ACC112 (cell line): ENCODE measurements around the gene LCN12.

Source experiments
- H2AFZ ChIP-seq: fragments of 200-600 bp; sonication (generic); one replicate; pipeline ENCODE4 v1.6.0; 2017; ENCODE audit warnings: antibody characterized with exemption, low read length; ENCODE audit not compliant: unreplicated experiment
- H3K27ac ChIP-seq: fragments of 200-600 bp; sonication (generic); 2 replicates; pipeline ENCODE4 v1.5.1; 2014; ENCODE audit warnings: low read depth, mild to moderate bottlenecking, antibody characterized with exemption, low read length, moderate library complexity
- H3K27me3 ChIP-seq: fragments of 200-600 bp; sonication (generic); 2 replicates; pipeline ENCODE4 v1.6.1; 2014; ENCODE audit warnings: mild to moderate bottlenecking, antibody characterized with exemption, low read length, moderate library complexity, mixed read lengths; ENCODE audit not compliant: insufficient read depth
- H3K36me3 ChIP-seq: fragments of 200-600 bp; sonication (generic); 2 replicates; pipeline ENCODE4 v1.6.1; 2016; ENCODE audit warnings: mild to moderate bottlenecking, antibody characterized with exemption, low read length, moderate library complexity, mixed read lengths; ENCODE audit not compliant: insufficient read depth
- H3K4me1 ChIP-seq: fragments of 200-600 bp; sonication (generic); one replicate; pipeline ENCODE4 v1.6.1; 2016; ENCODE audit warnings: low read length, mixed read lengths; ENCODE audit not compliant: insufficient read depth, unreplicated experiment, control insufficient read depth
- H3K4me3 ChIP-seq: fragments of 200-600 bp; sonication (generic); 2 replicates; pipeline ENCODE4 v1.5.1; 2014; ENCODE audit warnings: mild to moderate bottlenecking, low read depth, low read length
- H3K79me2 ChIP-seq: fragments of 200-600 bp; sonication (generic); one replicate; pipeline ENCODE4 v1.6.0; 2016; ENCODE audit warnings: low read length; ENCODE audit not compliant: control insufficient read depth, unreplicated experiment, insufficient read depth

The LCN12 gene

DNA sequence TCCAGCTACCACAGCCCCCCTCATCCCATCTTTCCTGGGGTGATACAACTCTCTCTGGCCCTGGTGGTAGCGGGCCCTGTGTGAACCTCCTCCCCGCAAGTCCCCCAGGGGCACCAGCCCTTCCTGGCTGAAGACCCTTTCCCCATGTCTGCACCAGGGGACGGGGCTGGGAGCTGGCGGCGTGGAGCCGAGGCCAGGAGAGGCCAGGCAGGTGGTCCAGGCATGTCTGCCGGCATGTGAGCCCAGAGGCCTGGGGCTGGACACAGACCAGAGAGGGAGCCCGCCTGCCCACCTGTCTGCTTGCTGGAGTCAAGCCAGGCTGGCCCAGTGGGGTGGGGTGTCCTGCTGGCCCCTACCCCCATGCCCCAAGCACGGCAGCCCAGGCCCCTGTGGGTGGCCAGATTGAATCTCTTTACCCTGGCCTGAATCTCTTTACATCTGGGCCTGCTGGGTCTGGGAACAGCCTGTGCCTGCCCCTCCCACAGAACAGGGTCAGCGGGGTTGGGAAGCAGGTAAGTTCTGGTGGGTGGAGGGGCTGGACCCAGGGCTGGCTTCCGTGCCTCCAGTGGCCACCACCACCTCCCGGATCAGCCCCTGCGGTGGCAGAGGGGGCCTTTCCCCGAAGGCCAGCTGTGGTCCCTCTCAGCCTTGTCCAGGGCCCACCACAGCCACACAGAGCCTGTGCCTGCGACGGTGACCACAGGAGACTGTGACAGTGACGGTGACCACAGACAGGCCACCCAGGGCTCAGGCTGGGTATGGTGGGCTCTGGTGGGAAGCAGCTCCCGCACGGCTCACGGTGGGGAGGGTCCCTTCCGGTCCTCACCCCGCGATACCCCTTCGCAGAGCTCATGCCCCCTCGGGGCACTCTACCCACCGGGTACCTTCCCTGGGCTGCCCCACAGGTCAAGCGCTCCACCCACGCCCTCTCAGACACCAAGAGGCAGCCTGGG lies 7.1 kb downstream of the LCN12 start:
- Histone ChIP-seq H3K4me3 (no peak overlapping the region), H3K4me1 (no peaks in the 10 kb centered on the region), H2AFZ (no peak overlapping the region), H3K27ac (no peak overlapping the region), H3K27me3 (no peaks in the 10 kb centered on the region), H3K36me3 (no peaks in the 10 kb centered on the region), H3K79me2 (no peaks in the 10 kb centered on the region)

GRCh38 chr9:136960212-136960937 lies 8.3 kb downstream of the LCN12 start:
- no peak overlapping the region for H2AFZ ChIP-seq
- no peaks in the 10 kb centered on the region for H3K36me3 ChIP-seq
- H3K4me3 ChIP-seq = no peak overlapping the region
- no peaks in the 10 kb centered on the region for H3K27me3 ChIP-seq
- H3K4me1 ChIP-seq = no peaks in the 10 kb centered on the region
- H3K79me2 ChIP-seq = no peaks in the 10 kb centered on the region
- no peak overlapping the region for H3K27ac ChIP-seq

GRCh38 chr9:136960938-136961275 lies 8.8 kb downstream of the LCN12 start:
- no peak overlapping the region for H3K27ac ChIP-seq

DNA sequence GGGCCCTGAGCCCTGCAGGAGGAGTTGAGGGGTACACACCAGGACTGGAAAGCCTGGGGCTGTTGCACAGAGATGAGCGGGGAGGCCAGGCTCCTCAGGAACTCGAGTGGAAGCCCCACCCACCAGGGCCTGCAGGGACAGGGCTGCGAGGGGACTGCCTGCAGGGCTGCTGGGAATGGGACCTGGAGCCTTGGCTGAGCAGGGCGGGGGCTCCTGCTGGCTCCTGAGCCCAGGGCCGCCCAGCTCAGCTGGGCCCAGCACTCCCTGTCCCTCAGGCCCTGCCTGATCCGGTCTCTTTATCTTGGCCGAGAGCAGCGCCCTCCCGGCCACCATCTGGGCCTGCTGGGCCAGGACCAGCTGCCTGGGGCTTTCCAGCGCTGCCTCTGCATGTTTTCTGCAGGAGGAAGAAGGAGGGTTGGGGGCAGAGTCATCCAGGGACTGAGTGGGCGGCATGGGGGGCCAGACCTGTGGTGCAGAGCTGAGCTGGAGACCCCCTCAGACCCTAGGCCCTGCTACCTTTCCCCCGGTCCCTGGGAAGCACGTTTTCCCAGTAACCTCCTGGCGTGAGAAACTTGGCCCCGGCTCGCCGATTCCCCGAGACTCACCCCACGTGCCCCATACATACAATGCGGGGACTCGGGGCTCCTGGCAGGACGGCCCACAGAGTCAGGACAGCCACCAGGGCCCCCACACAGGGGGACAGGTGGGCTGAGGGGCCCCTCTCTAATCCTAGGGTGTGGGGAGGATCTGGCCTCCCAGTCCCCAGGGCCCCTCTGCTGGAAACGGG lies 9.4 kb downstream of the LCN12 start:
- Histone ChIP-seq H3K4me3 (no peak overlapping the region), H3K27me3 (no peaks in the 10 kb centered on the region), H3K36me3 (no peaks in the 10 kb centered on the region), H3K4me1 (peaks cover 5% of the 10 kb centered on the region), H3K27ac (no peak overlapping the region), H2AFZ (no peak overlapping the region), H3K79me2 (no peaks in the 10 kb centered on the region)

More at GRCh38 chr9:136960938-136961275, 8.8 kb downstream of the LCN12 start:
- H3K79me2 ChIP-seq = no peaks in the 10 kb centered on the region
- no peak overlapping the region for H3K4me3 ChIP-seq
- H3K4me1 ChIP-seq = peaks cover 2% of the 10 kb centered on the region
- H2AFZ ChIP-seq = no peak overlapping the region
- no peaks in the 10 kb centered on the region for H3K36me3 ChIP-seq
- no peaks in the 10 kb centered on the region for H3K27me3 ChIP-seq

DNA sequence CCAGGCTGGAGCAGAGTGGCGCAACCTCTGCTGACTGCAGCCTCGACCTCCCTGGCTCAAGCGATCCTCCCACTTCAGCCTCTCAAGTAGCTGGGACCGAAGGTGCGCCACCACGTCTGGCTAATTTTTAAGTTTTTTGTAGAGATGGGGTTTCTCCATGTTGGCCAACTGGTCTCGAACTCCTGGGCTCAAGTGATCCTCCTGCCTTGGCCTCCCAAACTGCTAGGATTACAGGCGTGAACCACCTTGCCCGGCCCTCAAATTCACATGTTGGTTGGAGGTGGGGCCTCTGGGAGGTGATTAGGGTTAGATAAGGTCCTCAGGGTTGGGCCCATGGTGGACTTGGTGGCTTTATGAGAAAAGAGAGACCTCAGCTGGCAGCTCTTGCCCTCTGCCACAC lies 10.1 kb downstream of the LCN12 start:
- Histone ChIP-seq H3K36me3 (no peaks in the 10 kb centered on the region), H3K79me2 (no peaks in the 10 kb centered on the region), H3K27me3 (no peaks in the 10 kb centered on the region), H3K4me3 (no peak overlapping the region), H3K27ac (no peak overlapping the region), H3K4me1 (peaks cover 5% of the 10 kb centered on the region), H2AFZ (no peak overlapping the region)

DNA sequence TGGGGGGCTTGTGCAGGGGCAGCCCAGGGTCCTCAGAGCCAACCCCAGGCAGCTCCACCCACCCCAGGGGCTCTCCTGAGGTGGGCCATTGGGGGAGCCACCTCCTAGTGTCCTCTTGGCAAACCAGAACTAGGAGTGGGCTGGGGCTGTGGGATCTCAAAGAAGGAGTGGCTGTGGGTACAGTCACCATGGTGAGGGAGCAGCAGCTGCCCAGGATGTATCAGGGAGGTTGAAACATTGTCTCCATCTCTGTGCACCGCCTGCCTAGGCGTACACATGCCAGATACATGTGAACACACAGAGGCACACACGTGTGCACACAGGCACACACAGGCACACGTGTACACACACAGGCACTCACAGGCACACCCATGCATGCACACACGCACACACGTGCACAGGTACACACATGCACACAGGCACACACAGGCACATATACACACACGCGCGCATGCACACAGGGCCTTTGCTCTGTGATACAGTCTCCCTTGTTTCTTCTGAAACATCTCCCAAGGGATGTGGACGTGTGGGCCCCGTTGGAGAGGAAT lies 10.7 kb downstream of the LCN12 start:
- H3K36me3 ChIP-seq = no peaks in the 10 kb centered on the region
- H3K27me3 ChIP-seq = no peaks in the 10 kb centered on the region
- H3K27ac ChIP-seq = no peak overlapping the region
- H3K4me3 ChIP-seq = no peak overlapping the region
- H3K79me2 ChIP-seq = no peaks in the 10 kb centered on the region
- peaks cover 5% of the 10 kb centered on the region for H3K4me1 ChIP-seq
- no peak overlapping the region for H2AFZ ChIP-seq

DNA sequence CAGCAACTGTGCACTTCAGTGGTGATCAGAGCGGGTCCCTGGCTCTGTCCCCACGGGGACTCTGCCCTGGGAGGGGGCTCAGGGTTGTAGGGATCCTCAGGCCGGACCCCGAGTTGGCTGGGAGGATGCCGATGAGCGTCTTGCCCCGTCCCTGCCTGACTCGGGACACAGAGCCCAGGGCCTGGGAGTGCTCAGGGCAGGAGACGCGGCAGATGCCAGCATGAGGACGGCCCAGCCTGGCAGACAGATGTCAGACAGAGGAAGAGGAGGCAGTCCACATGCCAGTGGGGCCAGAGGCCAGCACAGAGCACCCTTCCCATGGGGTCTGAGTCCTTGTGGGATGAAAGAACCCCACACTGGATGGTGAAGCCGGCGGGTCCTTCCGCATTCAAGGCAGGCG lies 11.3 kb downstream of the LCN12 start:
- Histone ChIP-seq H3K4me3 (no peak overlapping the region), H3K36me3 (no peaks in the 10 kb centered on the region), H3K4me1 (peaks cover 5% of the 10 kb centered on the region), H3K27ac (no peak overlapping the region), H3K27me3 (no peaks in the 10 kb centered on the region), H2AFZ (no peak overlapping the region), H3K79me2 (no peaks in the 10 kb centered on the region)

DNA sequence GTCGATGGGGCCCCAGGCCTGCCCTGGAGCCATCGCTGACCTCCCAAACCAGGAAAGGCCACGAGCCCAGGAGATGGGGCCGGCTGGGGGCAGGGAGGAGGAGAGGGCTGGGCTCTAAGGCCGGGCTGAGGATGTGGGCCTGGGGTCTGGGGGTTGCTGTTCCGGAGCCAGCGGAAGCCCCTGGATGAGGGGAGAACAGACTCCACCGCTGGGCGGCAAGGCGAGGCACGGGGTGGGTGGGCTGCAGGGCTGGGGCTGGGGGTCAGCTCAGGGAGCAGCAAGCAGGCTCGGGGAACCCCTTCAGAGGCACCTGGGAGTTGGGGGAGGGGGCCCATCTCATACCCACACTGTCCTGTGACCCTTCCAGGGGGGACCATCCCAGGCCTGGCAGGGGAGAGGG lies 11.7 kb downstream of the LCN12 start:
- no peak overlapping the region for H3K4me3 ChIP-seq
- H3K27ac ChIP-seq = no peak overlapping the region
- H3K4me1 ChIP-seq = peaks cover 5% of the 10 kb centered on the region
- H3K27me3 ChIP-seq = no peaks in the 10 kb centered on the region
- no peaks in the 10 kb centered on the region for H3K79me2 ChIP-seq
- H2AFZ ChIP-seq = no peak overlapping the region
- no peaks in the 10 kb centered on the region for H3K36me3 ChIP-seq

DNA sequence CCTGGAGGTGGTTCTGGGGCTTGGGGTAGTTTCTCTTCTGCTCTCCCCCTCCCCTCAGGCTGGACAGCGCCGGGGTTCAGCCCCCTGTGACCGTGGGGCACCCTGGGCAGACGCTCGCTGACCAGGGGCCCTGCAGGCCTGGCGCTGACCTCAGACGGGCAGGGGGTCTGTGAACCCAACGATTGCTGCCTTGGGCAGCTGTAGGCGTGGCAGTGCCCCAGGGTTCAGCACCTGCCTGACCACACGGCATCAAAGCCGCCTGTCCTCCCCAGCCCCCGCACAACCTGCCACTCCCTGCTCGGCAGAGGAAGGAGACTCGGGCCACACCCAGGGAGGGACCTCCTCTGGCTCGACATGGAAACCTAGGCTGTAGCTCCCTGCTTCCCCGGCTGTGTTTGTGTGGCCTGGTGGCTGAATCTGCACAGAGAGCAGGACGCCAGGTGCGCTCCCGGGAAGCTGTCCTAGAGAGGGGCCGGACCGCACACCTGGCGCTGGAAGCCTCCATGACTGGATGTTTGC lies 12.2 kb downstream of the LCN12 start:
- H3K27ac ChIP-seq = no peak overlapping the region
- no peak overlapping the region for H2AFZ ChIP-seq
- no peaks in the 10 kb centered on the region for H3K36me3 ChIP-seq
- no peaks in the 10 kb centered on the region for H3K27me3 ChIP-seq
- no peak overlapping the region for H3K4me3 ChIP-seq
- H3K4me1 ChIP-seq = peaks cover 5% of the 10 kb centered on the region
- no peaks in the 10 kb centered on the region for H3K79me2 ChIP-seq

GRCh38 chr9:136964833-136965422 lies 12.9 kb downstream of the LCN12 start:
- Histone ChIP-seq H3K36me3 (no peaks in the 10 kb centered on the region), H3K27me3 (no peaks in the 10 kb centered on the region), H3K4me1 (peaks cover 5% of the 10 kb centered on the region), H3K27ac (no peak overlapping the region), H3K79me2 (no peaks in the 10 kb centered on the region), H2AFZ (no peak overlapping the region), H3K4me3 (no peak overlapping the region)
